ENCODE measurements around the gene NTM. TPM values are rescaled to one million over a fixed set of nuclear protein-coding genes. Genes with fewer than 3 reads are reported as not detected.
A peak's percentile ranks its signal among the peaks of the same experiment; 100 is the strongest.

NTM gene
- total RNA-seq, 1 experiment from 2014 or later: 9.9 TPM

- H4K91ac ChIP-seq (ENCODE audit: insufficient read length, low read depth, low read length): no peak overlapping the region
- H4K8ac ChIP-seq (replicated peaks; ENCODE audit: insufficient read length, low read depth, low read length): no peak overlapping the region
- no peaks in the 10 kb centered on the region for H3K36me3 Mint-ChIP-seq (ENCODE audit: insufficient read depth in 1 of 3, low read depth in 3 of 3)
- H4K5ac ChIP-seq (ENCODE audit: insufficient read length, low read depth, low read length): no peak overlapping the region
- WGBS (ENCODE audit: extremely low coverage, insufficient read length, low lambda C conversion rate): no CpG with 5 or more reads among the region's 3 CpGs
- no peak overlapping the region for H3T11ph ChIP-seq (ENCODE audit: low read length)
- H3K18ac ChIP-seq (ENCODE audit: insufficient read length, low read depth, low read length): peak overlapping the region; percentile 30
- H3K23ac ChIP-seq (ENCODE audit: insufficient read length, low read depth, low read length): no peak overlapping the region
- H3K27ac Mint-ChIP-seq: no peak overlapping the region
- no peak overlapping the region for H3K4me3 Mint-ChIP-seq
- no peak overlapping the region for H3K4me2 ChIP-seq (ENCODE audit: insufficient read depth, insufficient read length, low read length)
- H2AFZ ChIP-seq (ENCODE audit: low read length): no peak overlapping the region
- no peaks in the 10 kb centered on the region for H3K23me2 ChIP-seq (ENCODE audit: insufficient read length, low read depth, low read length, poor library complexity, severe bottlenecking)
- H2BK12ac ChIP-seq (ENCODE audit: insufficient read length, low read depth, low read length): no peak overlapping the region
- no peak overlapping the region for H2AK5ac ChIP-seq (ENCODE audit: insufficient read length, low read length)
- peaks cover 9% of the 10 kb centered on the region; the same call in 1 of the 2 replicates for H3K4me1 ChIP-seq (ENCODE audit: insufficient read depth, low read length)
- H3K79me2 ChIP-seq (ENCODE audit: insufficient read depth, low read length): no peaks in the 10 kb centered on the region
- no peak overlapping the region for H2BK5ac ChIP-seq (ENCODE audit: insufficient read length, low read length)
- no peaks in the 10 kb centered on the region for H3K9me3 ChIP-seq (ENCODE audit: control insufficient read depth, low read depth, low read length)
- no peaks in the 10 kb centered on the region for H3K27me3 ChIP-seq (ENCODE audit: insufficient read depth, low read length)
- H2BK20ac ChIP-seq (ENCODE audit: low read depth, low read length, poor library complexity, severe bottlenecking): no peak overlapping the region
- H3K4me1 Mint-ChIP-seq: peaks cover 24 to 30% of the 10 kb centered on the region in 2 experiments
- no peaks in the 10 kb centered on the region for H3K27me3 Mint-ChIP-seq (ENCODE audit: low read depth)
- no peak overlapping the region for H2BK120ac ChIP-seq (ENCODE audit: low read depth, low read length, poor library complexity, severe bottlenecking)
- no peak overlapping the region for H3K4ac ChIP-seq (ENCODE audit: low read depth, low read length)
- TF ChIP-seq, protein P1, sequence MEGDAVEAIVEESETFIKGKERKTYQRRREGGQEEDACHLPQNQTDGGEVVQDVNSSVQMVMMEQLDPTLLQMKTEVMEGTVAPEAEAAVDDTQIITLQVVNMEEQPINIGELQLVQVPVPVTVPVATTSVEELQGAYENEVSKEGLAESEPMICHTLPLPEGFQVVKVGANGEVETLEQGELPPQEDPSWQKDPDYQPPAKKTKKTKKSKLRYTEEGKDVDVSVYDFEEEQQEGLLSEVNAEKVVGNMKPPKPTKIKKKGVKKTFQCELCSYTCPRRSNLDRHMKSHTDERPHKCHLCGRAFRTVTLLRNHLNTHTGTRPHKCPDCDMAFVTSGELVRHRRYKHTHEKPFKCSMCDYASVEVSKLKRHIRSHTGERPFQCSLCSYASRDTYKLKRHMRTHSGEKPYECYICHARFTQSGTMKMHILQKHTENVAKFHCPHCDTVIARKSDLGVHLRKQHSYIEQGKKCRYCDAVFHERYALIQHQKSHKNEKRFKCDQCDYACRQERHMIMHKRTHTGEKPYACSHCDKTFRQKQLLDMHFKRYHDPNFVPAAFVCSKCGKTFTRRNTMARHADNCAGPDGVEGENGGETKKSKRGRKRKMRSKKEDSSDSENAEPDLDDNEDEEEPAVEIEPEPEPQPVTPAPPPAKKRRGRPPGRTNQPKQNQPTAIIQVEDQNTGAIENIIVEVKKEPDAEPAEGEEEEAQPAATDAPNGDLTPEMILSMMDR (conservative IDR thresholded peaks at IDR 0.05): no peak
- H3K9ac ChIP-seq (ENCODE audit: extremely low read depth, insufficient read length, low read length): no peak overlapping the region
- H4K20me1 ChIP-seq (ENCODE audit: control insufficient read depth, insufficient read depth, insufficient read length): no peaks in the 10 kb centered on the region
- H3K27ac ChIP-seq (ENCODE audit: insufficient read length, low read depth, low read length): no peak overlapping the region
- no peak overlapping the region for H2BK15ac ChIP-seq (ENCODE audit: low read depth, low read length)
- H3K56ac ChIP-seq (ENCODE audit: insufficient read length, low read depth, low read length): no peak overlapping the region
- H3K9me3 Mint-ChIP-seq: no peaks in the 10 kb centered on the region
- H3K14ac ChIP-seq (ENCODE audit: insufficient read depth, low read length): no peak overlapping the region
- no peak for DNase-seq
- no peaks in the 10 kb centered on the region for H3K79me1 ChIP-seq (ENCODE audit: insufficient read depth, low read depth, low read length, poor library complexity, severe bottlenecking)
These were observed 682.5 kb downstream of the NTM start for GRCh38 chr11:132052904-132053303.
